Neural progenitor cell (in vitro differentiated cells): ENCODE measurements around the gene SFI1. TPM values are rescaled to one million over a fixed set of nuclear protein-coding genes. Genes with fewer than 3 reads are reported as not detected.
"Not testable (repeated sequence)": the region's sequence is repeated elsewhere in the genome, so short reads cannot be mapped to it uniquely, and the experiment has no call there.

Source experiments
- DNase-seq: peaks from one replicate; pipeline ENCODE4 v3.0.0-alpha.2; 2016; ENCODE audit warnings: low spot score
- H2AFZ ChIP-seq: fragments of 200-600 bp; sonication (generic); replicated peaks from 2 replicates; pipeline ENCODE4 v1.6.1; 2016; ENCODE audit warnings: antibody characterized with exemption
- H3F3A ChIP-seq: fragments of 200-600 bp; sonication (generic); 2 replicates; pipeline ENCODE4 v1.6.1; 2016; ENCODE audit warnings: antibody characterized with exemption, low read depth
- H3K27ac ChIP-seq: fragments of 200-600 bp; sonication (generic); 2 replicates; pipeline ENCODE4 v1.5.1; 2016; ENCODE audit warnings: mild to moderate bottlenecking
- H3K27me3 ChIP-seq: fragments of 200-600 bp; sonication (generic); 2 replicates; pipeline ENCODE4 v1.6.1; 2016; ENCODE audit warnings: mild to moderate bottlenecking, moderate library complexity
- H3K36me3 ChIP-seq: fragments of 200-600 bp; sonication (generic); 2 replicates; pipeline ENCODE4 v1.5.1; 2016
- H3K4me1 ChIP-seq: fragments of 200-600 bp; sonication (generic); 2 replicates; pipeline ENCODE4 v1.6.1; 2016; ENCODE audit warnings: mixed run types
- H3K4me2 ChIP-seq: fragments of 200-600 bp; sonication (generic); 2 replicates; pipeline ENCODE4 v1.6.1; 2016
- H3K4me3 ChIP-seq: fragments of 200-600 bp; sonication (generic); 2 replicates; pipeline ENCODE4 v1.5.1; 2016
- H3K79me2 ChIP-seq: fragments of 200-600 bp; sonication (generic); 2 replicates; pipeline ENCODE4 v1.6.1; 2016; ENCODE audit warnings: low read depth
- H3K9ac ChIP-seq: fragments of 200-600 bp; sonication (generic); 2 replicates; pipeline ENCODE4 v1.6.1; 2016
- H3K9me3 ChIP-seq: fragments of 200-600 bp; sonication (generic); 2 replicates; pipeline ENCODE4 v1.5.1; 2016; ENCODE audit warnings: low read depth
- H4K20me1 ChIP-seq: fragments of 200-600 bp; sonication (generic); 2 replicates; pipeline ENCODE4 v1.6.1; 2016; ENCODE audit warnings: low read depth
- H3K27ac Mint-ChIP-seq: 3 replicates; pipeline ENCODE4 v1.8.0; 2021; ENCODE audit warnings: mixed read lengths
- H3K27me3 Mint-ChIP-seq: 2 replicates; pipeline ENCODE4 v1.8.0; 2022; ENCODE audit warnings: low read depth, mild to moderate bottlenecking, inconsistent platforms, moderate library complexity, mixed read lengths; ENCODE audit not compliant: insufficient read depth
- H3K36me3 Mint-ChIP-seq: 3 replicates; pipeline ENCODE4 v1.8.0; 2021; ENCODE audit warnings: mixed read lengths
- H3K4me1 Mint-ChIP-seq: 3 replicates; pipeline ENCODE4 v1.8.0; 2021; ENCODE audit warnings: mixed read lengths
- H3K4me3 Mint-ChIP-seq: 3 replicates; pipeline ENCODE4 v1.8.0; 2021; ENCODE audit warnings: mild to moderate bottlenecking, moderate library complexity, mixed read lengths
- H3K9me3 Mint-ChIP-seq: 3 replicates; pipeline ENCODE4 v1.8.0; 2020; ENCODE audit warnings: mixed read lengths
- CTCF ChIP-seq: fragments of 200-600 bp; sonication (generic); IDR thresholded peaks from 2 replicates; pipeline ENCODE4 v1.5.1; 2017; ENCODE audit warnings: antibody characterized with exemption, mild to moderate bottlenecking
- EZH2 ChIP-seq: fragments of 200-600 bp; sonication (generic); IDR thresholded peaks from 2 replicates; pipeline ENCODE4 v1.6.1; 2017; ENCODE audit warnings: antibody characterized with exemption, mild to moderate bottlenecking, moderate library complexity
- EZH2phosphoT487 ChIP-seq: fragments of 200-600 bp; sonication (generic); IDR thresholded peaks from 2 replicates; pipeline ENCODE4 v1.6.1; 2017; ENCODE audit warnings: antibody characterized with exemption
- total RNA-seq: library from RNA; depleted of rRNA; stranded (reverse); fragments of >200 nt; gene quantifications from 2 replicates; pipeline ENCODE4 v1.2.3, GENCODE V29; 2015; ENCODE audit warnings: low replicate concordance

The SFI1 gene
- total RNA-seq, 1 donor from 2014 or later: 25.0 TPM

GRCh38 chr22:31544481-31545480, 48.4 kb downstream of the SFI1 start:
- no peak for DNase-seq
- no peak overlapping the region for H3K4me2 ChIP-seq
- Mint-ChIP-seq H3K4me3 (no peak overlapping the region), H3K27me3 (peaks cover 3% of the 10 kb centered on the region), H3K9me3 (no peaks in the 10 kb centered on the region), H3K27ac (no peak overlapping the region), H3K4me1 (peaks cover 4% of the 10 kb centered on the region), H3K36me3 (peaks cover 7% of the 10 kb centered on the region)
- no peaks in the 10 kb centered on the region for H3K27me3 ChIP-seq
- H3F3A ChIP-seq: no peaks in the 10 kb centered on the region
- H3K36me3 ChIP-seq: no peaks in the 10 kb centered on the region
- TF ChIP-seq CTCF (no peak), EZH2 (no peak), EZH2phosphoT487 (no peak)
- no peaks in the 10 kb centered on the region for H3K79me2 ChIP-seq
- no peak overlapping the region for H3K27ac ChIP-seq
- no peaks in the 10 kb centered on the region for H3K9me3 ChIP-seq
- H3K4me1 ChIP-seq: no peaks in the 10 kb centered on the region
- H3K4me3 ChIP-seq: no peak overlapping the region
- no peak overlapping the region for H3K9ac ChIP-seq
- no peak overlapping the region for H2AFZ ChIP-seq
- H4K20me1 ChIP-seq: no peaks in the 10 kb centered on the region

- Histone ChIP-seq H3K9me3 (no peaks in the 10 kb centered on the region), H3K9ac (no peak overlapping the region)
- no peak overlapping the region for H3K4me3 Mint-ChIP-seq
Observed at GRCh38 chr22:31550871-31551370, 54.6 kb downstream of the SFI1 start.

GRCh38 chr22:31556627-31557203, 60.4 kb downstream of the SFI1 start:
- TF ChIP-seq CTCF: peak; percentile 67
- no peak for TF ChIP-seq EZH2
- Histone ChIP-seq H4K20me1 (no peaks in the 10 kb centered on the region), H3K9me3 (no peaks in the 10 kb centered on the region), H3K4me1 (no peaks in the 10 kb centered on the region), H3K9ac (no peak overlapping the region), H3K36me3 (no peaks in the 10 kb centered on the region), H3F3A (no peaks in the 10 kb centered on the region), H2AFZ (no peak overlapping the region), H3K27ac (no peak overlapping the region), H3K4me2 (no peak overlapping the region), H3K27me3 (no peaks in the 10 kb centered on the region), H3K79me2 (no peaks in the 10 kb centered on the region), H3K4me3 (no peak overlapping the region)
- H3K4me1 Mint-ChIP-seq: no peaks in the 10 kb centered on the region
- peak; percentile 43 for DNase-seq
- no peak overlapping the region for H3K27ac Mint-ChIP-seq
- H3K36me3 Mint-ChIP-seq: peaks cover 2% of the 10 kb centered on the region
- peaks cover 2% of the 10 kb centered on the region for H3K27me3 Mint-ChIP-seq
- H3K4me3 Mint-ChIP-seq: no peak overlapping the region
- no peaks in the 10 kb centered on the region for H3K9me3 Mint-ChIP-seq

More at GRCh38 chr22:31550871-31551370, 54.6 kb downstream of the SFI1 start:
- H3K4me2 ChIP-seq: no peak overlapping the region
- H3K27ac ChIP-seq: no peak overlapping the region
- H3K27me3 ChIP-seq: no peaks in the 10 kb centered on the region
- no peak for TF ChIP-seq EZH2phosphoT487
- TF ChIP-seq CTCF: no peak
- TF ChIP-seq EZH2: no peak
- Mint-ChIP-seq H3K36me3 (peaks cover 13% of the 10 kb centered on the region), H3K27ac (no peak overlapping the region), H3K9me3 (no peaks in the 10 kb centered on the region), H3K4me1 (no peaks in the 10 kb centered on the region), H3K27me3 (peaks cover 2% of the 10 kb centered on the region)
- no peaks in the 10 kb centered on the region for H3F3A ChIP-seq
- no peaks in the 10 kb centered on the region for H4K20me1 ChIP-seq
- no peaks in the 10 kb centered on the region for H3K4me1 ChIP-seq
- no peaks in the 10 kb centered on the region for H3K36me3 ChIP-seq
- no peaks in the 10 kb centered on the region for H3K79me2 ChIP-seq
- no peak overlapping the region for H3K4me3 ChIP-seq
- DNase-seq: no peak
- H2AFZ ChIP-seq: no peak overlapping the region

- H3K79me2 ChIP-seq, H3K27ac ChIP-seq, DNase-seq, H3K4me3 ChIP-seq, H4K20me1 ChIP-seq, H3K4me1 Mint-ChIP-seq, H3K9ac ChIP-seq, H2AFZ ChIP-seq, H3K4me3 Mint-ChIP-seq, H3F3A ChIP-seq, H3K4me2 ChIP-seq, H3K36me3 Mint-ChIP-seq, H3K27me3 ChIP-seq, H3K9me3 Mint-ChIP-seq, H3K9me3 ChIP-seq, H3K27me3 Mint-ChIP-seq, H3K4me1 ChIP-seq, H3K27ac Mint-ChIP-seq, H3K36me3 ChIP-seq: not testable (repeated sequence)
Observed at GRCh38 chr22:31558546-31558945, 62.2 kb downstream of the SFI1 start.
